HEK293 (cell line): ENCODE measurements around the gene PROX2.

Experiments used
- CTCF ChIA-PET: fragments of 350-600 bp; formaldehyde crosslinking; extraction: SDS; loops from one replicate; lab custom pipeline; 2021; ENCODE audit warnings: antibody characterized with exemption; lab: Yijun Ruan, JAX
- POLR2A ChIA-PET: fragments of 300-600 bp; formaldehyde crosslinking; extraction: SDS; loops from one replicate; lab custom pipeline; 2020; ENCODE audit warnings: antibody characterized with exemption, inconsistent platforms; lab: Yijun Ruan, JAX
- H3K27ac ChIP-seq: fragments of 200-500 bp; sonication (Bioruptor generic); 2 replicates; pipeline ENCODE4 v1.5.1; 2014; ENCODE audit warnings: low read depth, low read length, control low read depth, inconsistent platforms; ENCODE audit errors: extremely low read depth
- H3K36me3 ChIP-seq, 2 experiments: fragments of 200-500 bp in 1 of 2; sonication (Bioruptor generic) in 1 of 2; 1 replicate in 1 of 2; 2 replicates in 1 of 2; pipeline ENCODE4 v1.5.1; 2014 to 2017; ENCODE audit warnings: inconsistent platforms in 2 of 2, low read length in 2 of 2; ENCODE audit not compliant: control insufficient read depth in 2 of 2, insufficient read depth in 1 of 2
- H3K4me1 ChIP-seq: fragments of 200-500 bp; sonication (Bioruptor generic); 2 replicates; pipeline ENCODE4 v1.5.1; 2014; ENCODE audit warnings: mild to moderate bottlenecking, low read length, inconsistent platforms; ENCODE audit not compliant: control insufficient read depth, insufficient read depth
- H3K4me3 ChIP-seq: 2 replicates; pipeline ENCODE4 v1.5.1; 2011; ENCODE audit warnings: low read depth, mild to moderate bottlenecking, control low read depth, low read length, moderate library complexity
- H3K9me3 ChIP-seq: fragments of 200-500 bp; sonication (Bioruptor generic); 2 replicates; pipeline ENCODE4 v1.5.1; 2014; ENCODE audit warnings: low read depth, low read length, inconsistent platforms; ENCODE audit not compliant: control insufficient read depth, insufficient read depth
- BCL11A ChIP-seq: fragments of 450-650 bp; formaldehyde crosslinking; IDR thresholded peaks from 2 replicates; pipeline ENCODE4 v1.5.1; 2016; ENCODE audit warnings: low read depth, missing biosample characterization, missing genetic modification characterization
- SP3 ChIP-seq: fragments of 450-650 bp; formaldehyde crosslinking; IDR thresholded peaks from 2 replicates; pipeline ENCODE4 v1.5.1; 2016; ENCODE audit warnings: missing biosample characterization, missing genetic modification characterization
- YY2 ChIP-seq: fragments of 450-650 bp; formaldehyde crosslinking; IDR thresholded peaks from 2 replicates; pipeline ENCODE4 v1.5.1; 2016; ENCODE audit warnings: missing biosample characterization, missing genetic modification characterization
- ZBTB20 ChIP-seq: fragments of 450-650 bp; formaldehyde crosslinking; IDR thresholded peaks from 2 replicates; pipeline ENCODE4 v1.5.1; 2016; ENCODE audit warnings: missing biosample characterization, missing genetic modification characterization
- ZNF169 ChIP-seq: fragments of 450-650 bp; formaldehyde crosslinking; IDR thresholded peaks from 2 replicates; pipeline ENCODE4 v1.5.1; 2016; ENCODE audit warnings: missing biosample characterization, missing genetic modification characterization
- ZNF19 ChIP-seq: fragments of 450-650 bp; formaldehyde crosslinking; IDR thresholded peaks from 2 replicates; pipeline ENCODE4; 2016; ENCODE audit warnings: missing biosample characterization, missing genetic modification characterization, low read depth
- ZNF2 ChIP-seq: fragments of 450-650 bp; formaldehyde crosslinking; IDR thresholded peaks from 2 replicates; pipeline ENCODE4 v1.5.1; 2016; ENCODE audit warnings: missing biosample characterization, missing genetic modification characterization
- ZNF350 ChIP-seq: fragments of 450-650 bp; formaldehyde crosslinking; IDR thresholded peaks from 2 replicates; pipeline ENCODE4 v1.5.0; 2017; ENCODE audit warnings: missing biosample characterization, mild to moderate bottlenecking, missing genetic modification characterization
- ZNF394 ChIP-seq: fragments of 450-650 bp; formaldehyde crosslinking; IDR thresholded peaks from 2 replicates; pipeline ENCODE4 v1.5.1; 2016; ENCODE audit warnings: missing biosample characterization, missing genetic modification characterization, mild to moderate bottlenecking, moderate library complexity, borderline replicate concordance
- ZNF473 ChIP-seq: fragments of 450-650 bp; formaldehyde crosslinking; IDR thresholded peaks from 2 replicates; pipeline ENCODE4 v1.5.1; 2017; ENCODE audit warnings: missing biosample characterization, missing genetic modification characterization
- ZNF48 ChIP-seq: fragments of 450-650 bp; formaldehyde crosslinking; IDR thresholded peaks from 2 replicates; pipeline ENCODE4 v1.5.1; 2016; ENCODE audit warnings: missing biosample characterization, missing genetic modification characterization
- ZNF510 ChIP-seq: fragments of 450-650 bp; formaldehyde crosslinking; IDR thresholded peaks from 2 replicates; pipeline ENCODE4 v1.5.1; 2018; ENCODE audit warnings: mild to moderate bottlenecking, missing genetic modification characterization, missing biosample characterization; ENCODE audit not compliant: insufficient replicate concordance
- ZNF549 ChIP-seq: fragments of 450-650 bp; IDR thresholded peaks from 2 replicates; pipeline ENCODE4 v1.5.1; 2018; ENCODE audit warnings: missing biosample characterization, missing genetic modification characterization, mild to moderate bottlenecking, inconsistent platforms, moderate library complexity
- ZNF555 ChIP-seq: fragments of 450-650 bp; formaldehyde crosslinking; conservative IDR thresholded peaks from 2 replicates; pipeline ENCODE4 v1.5.1; 2017; ENCODE audit warnings: missing biosample characterization, mild to moderate bottlenecking, missing genetic modification characterization, inconsistent platforms
- ZNF560 ChIP-seq: fragments of 450-650 bp; formaldehyde crosslinking; IDR thresholded peaks from 2 replicates; pipeline ENCODE4 v1.5.1; 2017; ENCODE audit warnings: missing biosample characterization, missing genetic modification characterization, borderline replicate concordance
- ZNF701 ChIP-seq: fragments of 450-650 bp; formaldehyde crosslinking; IDR thresholded peaks from 2 replicates; pipeline ENCODE4 v1.5.1; 2016; ENCODE audit warnings: missing biosample characterization, missing genetic modification characterization
- TF ChIP-seq, protein P1 (sequence below): fragments of 450-650 bp; formaldehyde crosslinking; IDR thresholded peaks from 2 replicates; pipeline ENCODE4 v1.5.1; 2016; ENCODE audit warnings: missing biosample characterization, missing genetic modification characterization
- TF ChIP-seq, protein P2 (sequence below): fragments of 450-650 bp; formaldehyde crosslinking; IDR thresholded peaks from 2 replicates; pipeline ENCODE4 v1.5.1; 2016; ENCODE audit warnings: missing biosample characterization, missing genetic modification characterization
- TF ChIP-seq, protein P3 (sequence below): sonication (generic); formaldehyde crosslinking; IDR thresholded peaks from 2 replicates; pipeline ENCODE4 v1.8.1; 2022; ENCODE audit warnings: mild to moderate bottlenecking, moderate library complexity, missing genetic modification reagents

The PROX2 gene

DNA sequence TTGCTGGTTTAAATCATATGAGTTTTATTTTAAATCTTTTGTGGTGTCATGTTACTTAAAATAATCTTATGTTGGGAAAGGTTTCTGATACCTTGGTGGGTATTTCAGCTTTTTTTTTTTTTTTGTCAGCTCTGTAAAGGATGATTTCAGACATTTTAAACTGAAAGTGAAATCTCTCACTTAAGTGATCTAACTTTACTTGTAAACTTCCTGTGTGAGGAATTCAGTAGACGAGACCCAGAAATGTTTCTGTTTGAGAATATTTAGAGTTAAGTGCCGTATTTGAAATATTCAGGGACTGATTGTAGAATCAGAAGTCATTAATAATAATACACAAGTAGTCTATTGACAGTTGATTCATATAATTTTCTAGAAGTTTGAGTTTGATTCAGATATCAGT lies 37.8 kb downstream of the PROX2 start (continued):
- TF ChIP-seq, protein P1, sequence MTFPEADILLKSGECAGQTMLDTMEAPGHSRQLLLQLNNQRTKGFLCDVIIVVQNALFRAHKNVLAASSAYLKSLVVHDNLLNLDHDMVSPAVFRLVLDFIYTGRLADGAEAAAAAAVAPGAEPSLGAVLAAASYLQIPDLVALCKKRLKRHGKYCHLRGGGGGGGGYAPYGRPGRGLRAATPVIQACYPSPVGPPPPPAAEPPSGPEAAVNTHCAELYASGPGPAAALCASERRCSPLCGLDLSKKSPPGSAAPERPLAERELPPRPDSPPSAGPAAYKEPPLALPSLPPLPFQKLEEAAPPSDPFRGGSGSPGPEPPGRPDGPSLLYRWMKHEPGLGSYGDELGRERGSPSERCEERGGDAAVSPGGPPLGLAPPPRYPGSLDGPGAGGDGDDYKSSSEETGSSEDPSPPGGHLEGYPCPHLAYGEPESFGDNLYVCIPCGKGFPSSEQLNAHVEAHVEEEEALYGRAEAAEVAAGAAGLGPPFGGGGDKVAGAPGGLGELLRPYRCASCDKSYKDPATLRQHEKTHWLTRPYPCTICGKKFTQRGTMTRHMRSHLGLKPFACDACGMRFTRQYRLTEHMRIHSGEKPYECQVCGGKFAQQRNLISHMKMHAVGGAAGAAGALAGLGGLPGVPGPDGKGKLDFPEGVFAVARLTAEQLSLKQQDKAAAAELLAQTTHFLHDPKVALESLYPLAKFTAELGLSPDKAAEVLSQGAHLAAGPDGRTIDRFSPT (tag by site-specific recombination) = no peak

DNA sequence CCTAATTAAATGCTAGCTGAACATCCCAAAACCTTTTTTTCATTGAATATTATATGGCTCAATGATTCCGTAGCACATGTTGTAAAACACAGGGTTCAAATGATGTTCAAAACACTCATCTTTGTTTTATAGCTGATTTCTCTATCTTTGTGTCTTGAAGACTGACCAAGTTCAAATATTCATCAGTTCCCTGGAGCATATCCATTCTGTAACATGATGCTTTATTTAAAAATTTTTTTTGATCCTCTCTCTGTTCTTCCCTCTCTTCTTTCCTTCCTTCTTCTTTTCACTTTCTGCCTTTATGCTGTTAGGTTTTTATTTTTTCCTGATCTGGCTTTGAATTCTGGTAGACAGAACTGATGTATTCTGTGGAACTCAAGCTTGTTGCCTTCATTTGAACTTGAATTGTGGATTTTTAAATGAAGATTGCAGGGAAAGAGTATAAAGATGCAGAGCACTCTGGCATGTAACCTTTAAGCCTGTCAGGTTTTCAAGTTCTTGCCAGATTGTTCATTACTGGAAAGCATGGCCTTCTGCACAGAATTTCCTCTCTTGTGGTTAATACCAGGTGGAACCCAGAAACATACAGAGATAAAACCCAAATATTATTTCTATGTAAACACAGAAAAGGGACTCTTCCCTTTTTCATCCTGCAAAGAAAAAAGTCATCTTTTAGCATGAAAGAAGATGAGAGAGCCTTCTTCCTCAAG lies 39.5 kb downstream of the PROX2 start:
- no peak overlapping the region for H3K27ac ChIP-seq
- peaks cover 6 to 43% of the 10 kb centered on the region in 2 experiments for H3K36me3 ChIP-seq
- TF ChIP-seq ZNF394 (tag by site-specific recombination) (no peak), SP3 (tag by site-specific recombination) (no peak), BCL11A (no peak), ZNF510 (tag by site-specific recombination) (no peak), ZNF169 (tag by site-specific recombination) (no peak), ZNF555 (tag by site-specific recombination) (no peak), YY2 (tag by site-specific recombination) (no peak), ZNF350 (tag by site-specific recombination) (no peak), ZNF48 (no peak), ZBTB20 (tag by site-specific recombination) (no peak), ZNF2 (no peak), ZNF701 (tag by site-specific recombination) (no peak), ZNF19 (tag by site-specific recombination) (no peak), ZNF560 (tag by site-specific recombination) (no peak), ZNF473 (tag by site-specific recombination) (no peak), ZNF549 (tag by site-specific recombination) (no peak)
- TF ChIP-seq, protein P2, sequence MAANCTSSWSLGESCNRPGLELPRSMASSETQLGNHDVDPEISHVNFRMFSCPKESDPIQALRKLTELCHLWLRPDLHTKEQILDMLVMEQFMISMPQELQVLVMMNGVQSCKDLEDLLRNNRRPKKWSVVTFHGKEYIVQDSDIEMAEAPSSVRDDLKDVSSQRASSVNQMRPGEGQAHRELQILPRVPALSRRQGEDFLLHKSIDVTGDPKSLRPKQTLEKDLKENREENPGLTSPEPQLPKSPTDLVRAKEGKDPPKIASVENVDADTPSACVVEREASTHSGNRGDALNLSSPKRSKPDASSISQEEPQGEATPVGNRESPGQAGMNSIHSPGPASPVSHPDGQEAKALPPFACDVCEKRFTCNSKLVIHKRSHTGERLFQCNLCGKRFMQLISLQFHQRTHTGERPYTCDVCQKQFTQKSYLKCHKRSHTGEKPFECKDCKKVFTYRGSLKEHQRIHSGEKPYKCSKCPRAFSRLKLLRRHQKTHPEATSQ (tag by site-specific recombination) = no peak
- TF ChIP-seq, protein P3, sequence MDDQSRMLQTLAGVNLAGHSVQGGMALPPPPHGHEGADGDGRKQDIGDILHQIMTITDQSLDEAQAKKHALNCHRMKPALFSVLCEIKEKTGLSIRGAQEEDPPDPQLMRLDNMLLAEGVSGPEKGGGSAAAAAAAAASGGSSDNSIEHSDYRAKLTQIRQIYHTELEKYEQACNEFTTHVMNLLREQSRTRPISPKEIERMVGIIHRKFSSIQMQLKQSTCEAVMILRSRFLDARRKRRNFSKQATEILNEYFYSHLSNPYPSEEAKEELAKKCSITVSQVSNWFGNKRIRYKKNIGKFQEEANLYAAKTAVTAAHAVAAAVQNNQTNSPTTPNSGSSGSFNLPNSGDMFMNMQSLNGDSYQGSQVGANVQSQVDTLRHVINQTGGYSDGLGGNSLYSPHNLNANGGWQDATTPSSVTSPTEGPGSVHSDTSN = no peak
- TF ChIP-seq, all 188 proteins: peak for 0
- POLR2A ChIA-PET = no interaction called here
- H3K4me1 ChIP-seq = no peaks in the 10 kb centered on the region
- no peak overlapping the region for H3K4me3 ChIP-seq
- CTCF ChIA-PET = interaction anchor here (1.5 kb wide), 1 partner anchor 24 kb away, joined by 7 read pairs; no protein-coding TSS in a partner anchor
- no peaks in the 10 kb centered on the region for H3K9me3 ChIP-seq
